ENCODE measurements around the gene PRR20B.
"Not testable (repeated sequence)": the region's sequence is repeated elsewhere in the genome, so short reads cannot be mapped to it uniquely, and the experiment has no call there.

Gene PRR20B
- long read RNA-seq: 0 reads

GRCh38 chr13:57147188-57147587, at the start of gene PRR20B:
Gene PRR20B, plus strand, starts transcription at chr13:57147488. Its CDS starts 387 bp downstream, at chr13:57147875.
- not testable (repeated sequence) for H3K4me3 ChIP-seq (replicated peaks; ENCODE audit: insufficient read depth, low read length); DNase-seq (ENCODE audit: low read depth in 1 of 2, low spot score in 1 of 2); H3K27me3 ChIP-seq (ENCODE audit: insufficient read depth, poor library complexity, severe bottlenecking); H3K27ac ChIP-seq (replicated peaks)

- TF ChIP-seq REST (IDR thresholded peaks at IDR 0.05; ENCODE audit: insufficient replicate concordance, low read depth) (no peak), GABPA (IDR thresholded peaks at IDR 0.05; ENCODE audit: low read depth) (no peak), POLR2AphosphoS5 (IDR thresholded peaks at IDR 0.05; ENCODE audit: low read depth) (no peak), SPI1 (IDR thresholded peaks at IDR 0.05; ENCODE audit: borderline replicate concordance, low read depth) (no peak)
- TF ChIP-seq, protein P1, sequence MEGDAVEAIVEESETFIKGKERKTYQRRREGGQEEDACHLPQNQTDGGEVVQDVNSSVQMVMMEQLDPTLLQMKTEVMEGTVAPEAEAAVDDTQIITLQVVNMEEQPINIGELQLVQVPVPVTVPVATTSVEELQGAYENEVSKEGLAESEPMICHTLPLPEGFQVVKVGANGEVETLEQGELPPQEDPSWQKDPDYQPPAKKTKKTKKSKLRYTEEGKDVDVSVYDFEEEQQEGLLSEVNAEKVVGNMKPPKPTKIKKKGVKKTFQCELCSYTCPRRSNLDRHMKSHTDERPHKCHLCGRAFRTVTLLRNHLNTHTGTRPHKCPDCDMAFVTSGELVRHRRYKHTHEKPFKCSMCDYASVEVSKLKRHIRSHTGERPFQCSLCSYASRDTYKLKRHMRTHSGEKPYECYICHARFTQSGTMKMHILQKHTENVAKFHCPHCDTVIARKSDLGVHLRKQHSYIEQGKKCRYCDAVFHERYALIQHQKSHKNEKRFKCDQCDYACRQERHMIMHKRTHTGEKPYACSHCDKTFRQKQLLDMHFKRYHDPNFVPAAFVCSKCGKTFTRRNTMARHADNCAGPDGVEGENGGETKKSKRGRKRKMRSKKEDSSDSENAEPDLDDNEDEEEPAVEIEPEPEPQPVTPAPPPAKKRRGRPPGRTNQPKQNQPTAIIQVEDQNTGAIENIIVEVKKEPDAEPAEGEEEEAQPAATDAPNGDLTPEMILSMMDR (IDR thresholded peaks at IDR 0.05; ENCODE audit: insufficient read depth, low read length): no peak
- no peak for DNase-seq (ENCODE audit: low read depth in 1 of 2, low spot score in 1 of 2)
Observed at GRCh38 chr13:57114945-57115344, 32.3 kb upstream of the PRR20B start.

GRCh38 chr13:57123681-57124080, 23.6 kb upstream of the PRR20B start:
- no peak for DNase-seq (ENCODE audit: low read depth in 1 of 2, low spot score in 1 of 2)
- Histone ChIP-seq H3K27me3 (ENCODE audit: insufficient read depth, poor library complexity, severe bottlenecking) (no peaks in the 10 kb centered on the region), H3K27ac (replicated peaks) (no peak overlapping the region), H3K4me3 (replicated peaks; ENCODE audit: insufficient read depth, low read length) (no peak overlapping the region)
- TF ChIP-seq, protein P1 (IDR thresholded peaks at IDR 0.05; ENCODE audit: insufficient read depth, low read length): no peak
- TF ChIP-seq SPI1 (IDR thresholded peaks at IDR 0.05; ENCODE audit: borderline replicate concordance, low read depth): no peak
- TF ChIP-seq REST (IDR thresholded peaks at IDR 0.05; ENCODE audit: insufficient replicate concordance, low read depth): no peak
- TF ChIP-seq GABPA (IDR thresholded peaks at IDR 0.05; ENCODE audit: low read depth): no peak
- TF ChIP-seq POLR2AphosphoS5 (IDR thresholded peaks at IDR 0.05; ENCODE audit: low read depth): no peak

More at GRCh38 chr13:57114945-57115344, 32.3 kb upstream of the PRR20B start:
- no peak overlapping the region for H3K27ac ChIP-seq (replicated peaks)
- no peaks in the 10 kb centered on the region for H3K27me3 ChIP-seq (ENCODE audit: insufficient read depth, poor library complexity, severe bottlenecking)
- no peak overlapping the region for H3K4me3 ChIP-seq (replicated peaks; ENCODE audit: insufficient read depth, low read length)

GRCh38 chr13:57128909-57129308, 18.4 kb upstream of the PRR20B start:
- no peaks in the 10 kb centered on the region for H3K27me3 ChIP-seq (ENCODE audit: insufficient read depth, poor library complexity, severe bottlenecking)
- TF ChIP-seq REST (IDR thresholded peaks at IDR 0.05; ENCODE audit: insufficient replicate concordance, low read depth) (no peak), POLR2AphosphoS5 (IDR thresholded peaks at IDR 0.05; ENCODE audit: low read depth) (no peak), SPI1 (IDR thresholded peaks at IDR 0.05; ENCODE audit: borderline replicate concordance, low read depth) (no peak), GABPA (IDR thresholded peaks at IDR 0.05; ENCODE audit: low read depth) (no peak)
- TF ChIP-seq, protein P1 (IDR thresholded peaks at IDR 0.05; ENCODE audit: insufficient read depth, low read length): no peak

More at GRCh38 chr13:57128909-57129308, 18.4 kb upstream of the PRR20B start:
- Histone ChIP-seq H3K27ac (replicated peaks) (no peak overlapping the region), H3K4me3 (replicated peaks; ENCODE audit: insufficient read depth, low read length) (no peak overlapping the region)
- DNase-seq (ENCODE audit: low read depth in 1 of 2, low spot score in 1 of 2): no peak
